BJ (cell line): ENCODE data around the gene MSLN. TPM values are rescaled to one million over a fixed set of nuclear protein-coding genes. Genes with fewer than 3 reads are reported as not detected.

Source experiments
- CTCF ChIA-PET: fragments of 350-600 bp; formaldehyde crosslinking; extraction: SDS; loops from one replicate; lab custom pipeline; 2021; ENCODE audit warnings: antibody characterized with exemption, inconsistent platforms; lab: Yijun Ruan, JAX
- POLR2A ChIA-PET: fragments of 300-600 bp; sonication (Branson Sonifier 250); formaldehyde crosslinking; extraction: SDS; loops from one replicate; lab custom pipeline; 2021; ENCODE audit warnings: antibody characterized with exemption; lab: Charles Lee
- DNase-seq: peaks from one replicate; pipeline ENCODE4 v3.0.0-alpha.2; 2011; ENCODE audit warnings: low read depth
- H3K27me3 ChIP-seq: 2 replicates; pipeline ENCODE4 v1.6.0; 2011; ENCODE audit warnings: low read length; ENCODE audit not compliant: control insufficient read depth, insufficient read depth
- H3K36me3 ChIP-seq: 2 replicates; pipeline ENCODE4 v1.5.1; 2011; ENCODE audit warnings: low read length; ENCODE audit not compliant: control insufficient read depth, insufficient read depth
- H3K4me3 ChIP-seq: 2 replicates; pipeline ENCODE4 v1.5.1; 2011; ENCODE audit warnings: low read depth, mild to moderate bottlenecking, control low read depth, low read length
- CTCF ChIP-seq: IDR thresholded peaks from 2 replicates; pipeline ENCODE4 v1.5.1; 2011; ENCODE audit warnings: low read depth, mild to moderate bottlenecking, control low read depth, inconsistent platforms, low read length, moderate library complexity; ENCODE audit not compliant: insufficient read depth
- polyA plus RNA-seq: library from polyadenylated mRNA; depleted of rRNA; stranded (reverse); fragments of >200 nt; gene quantifications from 2 replicates; pipeline ENCODE4 v1.2.3, GENCODE V29; 2011

MSLN gene
- polyA plus RNA-seq, 1 experiment: 0.67 TPM

- no peak for TF ChIP-seq CTCF
- Histone ChIP-seq H3K27me3 (no peaks in the 10 kb centered on the region; the same call in 1 of the 2 replicates), H3K36me3 (no peaks in the 10 kb centered on the region; the same call in 1 of the 2 replicates), H3K4me3 (no peak overlapping the region)
- DNase-seq: no peak
- ChIA-PET POLR2A (no interaction called here), CTCF (interaction anchor here (0.6 to 5.5 kb wide), 4 partner anchors 12 to 72 kb away, joined by 3 to 120 read pairs (median 3); partner anchors contain the start of genes CHTF18 and RPUSD1)
Observed at GRCh38 chr16:714079-714478, 46.5 kb upstream of the MSLN start.

DNA sequence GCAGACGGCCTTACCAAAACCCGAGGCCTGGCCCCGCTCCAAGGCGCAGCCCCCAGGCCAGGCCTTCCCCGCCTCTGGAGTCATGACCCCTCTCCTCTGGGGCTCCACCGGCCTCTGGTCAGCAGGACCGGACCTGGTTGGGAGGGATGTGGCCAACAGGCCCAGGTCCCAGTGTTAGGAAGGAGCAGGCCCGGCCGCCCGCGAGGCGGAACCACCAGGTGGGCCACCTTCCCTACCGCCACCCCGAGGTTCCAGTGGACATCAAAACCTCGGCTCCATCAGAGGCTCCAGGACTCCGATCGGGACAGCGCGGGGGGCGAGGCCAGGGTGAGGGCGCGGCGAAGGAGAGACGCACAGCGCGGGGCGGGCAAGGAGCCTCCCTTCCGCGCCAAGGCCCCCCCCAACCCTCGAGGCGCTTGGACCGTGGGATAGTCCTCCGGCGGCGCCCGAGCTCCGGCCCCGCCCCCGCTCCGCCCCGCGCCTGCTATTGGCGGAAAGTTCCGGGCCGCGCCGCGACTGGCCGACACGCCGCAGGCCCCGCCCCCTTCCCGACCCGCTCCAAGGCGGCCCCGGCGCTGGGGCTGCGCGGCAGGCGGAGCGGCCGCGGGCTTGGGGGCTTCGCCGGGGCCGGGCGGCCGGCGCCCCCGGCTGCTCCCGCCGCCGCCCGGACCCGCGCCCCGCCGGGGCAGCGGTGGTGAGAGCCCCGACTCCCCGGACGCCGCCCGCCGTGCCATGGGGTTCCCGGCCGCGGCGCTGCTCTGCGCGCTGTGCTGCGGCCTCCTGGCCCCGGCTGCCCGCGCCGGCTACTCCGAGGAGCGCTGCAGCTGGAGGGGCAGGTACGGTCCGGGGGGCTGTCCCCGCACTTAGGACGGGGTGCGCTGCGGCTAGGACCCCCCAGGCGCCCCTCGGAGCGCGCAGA is 45.7 kb upstream of the MSLN start, which contains the start of gene METRN:
TSS of gene METRN (plus strand) at position 561 of the 919 bp plus-strand sequence. CDS start at position 733, 172 bp downstream.
- CTCF ChIA-PET: interaction anchor here (0.7 to 5.5 kb wide), 5 partner anchors 8 to 97 kb away, joined by 3 to 120 read pairs (median 5); partner anchors contain the start of genes CCDC78, CHTF18 and RPUSD1
- Histone ChIP-seq H3K27me3 (no peaks in the 10 kb centered on the region), H3K36me3 (no peaks in the 10 kb centered on the region; the same call in 1 of the 2 replicates), H3K4me3 (peak within 1 kb of the TSS; percentile 64)
- TF ChIP-seq CTCF: no peak
- POLR2A ChIA-PET: interaction anchor here (0.6 kb wide), 1 partner anchor 14 kb away, joined by 3 read pairs; no protein-coding TSS in a partner anchor
- no peak for DNase-seq

DNA sequence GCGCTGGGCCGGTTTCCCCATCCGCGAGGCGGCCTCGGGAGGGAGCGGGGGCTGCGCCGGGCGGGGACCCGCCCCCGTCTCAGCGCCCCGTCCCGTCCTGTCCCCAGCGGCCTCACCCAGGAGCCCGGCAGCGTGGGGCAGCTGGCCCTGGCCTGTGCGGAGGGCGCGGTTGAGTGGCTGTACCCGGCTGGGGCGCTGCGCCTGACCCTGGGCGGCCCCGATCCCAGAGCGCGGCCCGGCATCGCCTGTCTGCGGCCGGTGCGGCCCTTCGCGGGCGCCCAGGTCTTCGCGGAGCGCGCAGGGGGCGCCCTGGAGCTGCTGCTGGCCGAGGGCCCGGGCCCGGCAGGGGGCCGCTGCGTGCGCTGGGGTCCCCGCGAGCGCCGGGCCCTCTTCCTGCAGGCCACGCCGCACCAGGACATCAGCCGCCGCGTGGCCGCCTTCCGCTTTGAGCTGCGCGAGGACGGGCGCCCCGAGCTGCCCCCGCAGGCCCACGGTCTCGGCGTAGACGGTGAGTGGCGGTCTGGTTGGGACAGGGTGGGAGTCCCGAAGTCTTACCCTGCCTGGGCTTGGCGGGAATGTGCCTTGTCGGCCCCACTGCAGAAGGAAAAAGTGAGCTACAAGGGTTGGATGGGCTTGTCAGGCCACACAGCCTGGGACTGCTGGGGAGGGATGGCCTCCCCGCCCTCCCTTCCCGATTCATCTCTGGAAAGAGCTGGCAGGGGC is 44.9 kb upstream of the MSLN start:
- Histone ChIP-seq H3K4me3 (peak overlapping the region; percentile 64), H3K36me3 (no peaks in the 10 kb centered on the region; the same call in 1 of the 2 replicates), H3K27me3 (no peaks in the 10 kb centered on the region)
- POLR2A ChIA-PET: interaction anchor here (0.6 kb wide), 1 partner anchor 13 kb away, joined by 3 read pairs; no protein-coding TSS in a partner anchor
- CTCF ChIA-PET: interaction anchor here (0.7 to 5.5 kb wide), 8 partner anchors 8 to 340 kb away, joined by 3 to 120 read pairs (median 4); partner anchors contain the start of genes CCDC78, CHTF18, CIAO3 and RPUSD1
- DNase-seq: no peak
- TF ChIP-seq CTCF: no peak

DNA sequence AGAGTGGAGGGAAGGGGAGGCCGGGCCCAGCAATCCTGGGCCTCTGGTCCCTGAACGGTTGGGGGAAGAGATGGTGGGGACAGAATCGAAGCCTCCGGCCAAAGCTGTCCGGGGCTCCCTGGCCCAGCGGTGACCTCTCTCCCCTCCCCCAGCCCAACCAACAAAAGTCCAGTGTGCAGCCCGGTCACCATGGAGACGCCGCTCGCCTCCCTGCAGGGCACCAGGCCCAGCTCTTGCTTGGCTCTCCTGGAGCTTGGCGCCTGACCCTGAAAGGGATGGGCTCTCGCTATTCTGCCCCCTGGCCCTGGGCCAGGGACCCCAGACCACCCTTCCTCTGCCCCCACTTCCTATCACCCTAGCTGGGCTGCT is 44.4 kb upstream of the MSLN start:
- TF ChIP-seq CTCF: no peak
- peak overlapping the region; percentile 64 for H3K4me3 ChIP-seq
- no peak for DNase-seq
- H3K36me3 ChIP-seq: no peaks in the 10 kb centered on the region; the same call in 1 of the 2 replicates
- no peaks in the 10 kb centered on the region for H3K27me3 ChIP-seq
- ChIA-PET CTCF (interaction anchor here (0.7 to 5.5 kb wide), 6 partner anchors 9 to 340 kb away, joined by 3 to 120 read pairs (median 4); partner anchors contain the start of genes CCDC78, CHTF18, CIAO3 and RPUSD1), POLR2A (no interaction called here)
